SK-N-SH (cell line): Measurements from ENCODE around the gene ZDHHC14. TPM values are rescaled to one million over a fixed set of nuclear protein-coding genes. Genes with fewer than 3 reads are reported as not detected.

Source experiments
- CTCF ChIA-PET: fragments of 300-600, 350-600 bp; formaldehyde crosslinking; extraction: SDS; loops from one replicate; lab custom pipeline; 2021; lab: Yijun Ruan, JAX
- POLR2A ChIA-PET: fragments of 350-600 bp; sonication (Branson Sonifier 250); formaldehyde crosslinking; extraction: SDS; loops from one replicate; lab custom pipeline; 2020; ENCODE audit warnings: antibody characterized with exemption, inconsistent platforms; lab: Yijun Ruan, JAX
- DNase-seq: peaks from one replicate; pipeline ENCODE4 v3.0.0; 2012
- H2AFZ ChIP-seq: fragments of 200-600 bp; sonication (generic); 2 replicates; pipeline ENCODE4 v1.8.1; 2016; ENCODE audit warnings: antibody characterized with exemption, mild to moderate bottlenecking, low read depth
- H3F3A ChIP-seq: fragments of 200-600 bp; sonication (generic); replicated peaks from 2 replicates; pipeline ENCODE3; 2016; ENCODE audit warnings: antibody characterized with exemption, mild to moderate bottlenecking; ENCODE audit not compliant: insufficient read depth
- H3K27ac ChIP-seq, 2 experiments: fragments of 200-500 bp in 1 of 2; fragments of 200-600 bp in 1 of 2; sonication (Bioruptor generic) in 1 of 2; sonication (generic), shearing (Covaris generic) in 1 of 2; 2 replicates each; pipeline versions ENCODE4 v1.5.1 to v1.6.1; 2014 to 2016; ENCODE audit warnings: low read depth in 2 of 2, inconsistent platforms in 1 of 2, low read length in 1 of 2, mild to moderate bottlenecking in 1 of 2, mixed read lengths in 1 of 2
- H3K27me3 ChIP-seq: fragments of 200-600 bp; sonication (generic), shearing (Covaris generic); 2 replicates; pipeline ENCODE4 v1.6.1; 2016; ENCODE audit warnings: mixed run types; ENCODE audit not compliant: insufficient read depth
- H3K36me3 ChIP-seq, 2 experiments: fragments of 200-500 bp in 1 of 2; fragments of 200-600 bp in 1 of 2; sonication (Bioruptor generic) in 1 of 2; sonication (generic) in 1 of 2; replicated peaks in 1 of 2; 2 replicates each; pipeline versions ENCODE3 to v1.5.1; 2014 to 2016; ENCODE audit warnings: low read length in 1 of 2, mild to moderate bottlenecking in 1 of 2; ENCODE audit not compliant: insufficient read depth in 2 of 2, control insufficient read depth in 1 of 2
- H3K4me1 ChIP-seq, 2 experiments: fragments of 200-500 bp in 1 of 2; fragments of 200-600 bp in 1 of 2; sonication (Bioruptor generic) in 1 of 2; sonication (generic), shearing (Covaris generic) in 1 of 2; 2 replicates each; pipeline versions ENCODE4 v1.5.1 to v1.6.1; 2014 to 2016; ENCODE audit warnings: low read depth in 1 of 2, low read length in 1 of 2, mixed run types in 1 of 2; ENCODE audit not compliant: insufficient read depth in 2 of 2, control insufficient read depth in 1 of 2
- H3K4me2 ChIP-seq: fragments of 200-600 bp; sonication (generic), shearing (Covaris generic); 2 replicates; pipeline ENCODE4 v1.6.1; 2017; ENCODE audit warnings: mixed run types
- H3K4me3 ChIP-seq, 2 experiments: fragments of 200-500 bp in 1 of 2; fragments of 200-600 bp in 1 of 2; sonication (Bioruptor generic) in 1 of 2; sonication (generic), shearing (Covaris generic) in 1 of 2; 2 replicates each; pipeline versions ENCODE4 v1.5.1 to v1.8.1; 2014 to 2016; ENCODE audit warnings: low read depth in 2 of 2, inconsistent platforms in 1 of 2, low read length in 1 of 2, mild to moderate bottlenecking in 1 of 2, mixed read lengths in 1 of 2, moderate library complexity in 1 of 2
- H3K79me2 ChIP-seq: fragments of 200-600 bp; sonication (generic); 2 replicates; pipeline ENCODE4 v1.8.1; 2017; ENCODE audit warnings: mild to moderate bottlenecking; ENCODE audit not compliant: insufficient read depth
- H3K9ac ChIP-seq: fragments of 200-600 bp; sonication (generic); 2 replicates; pipeline ENCODE4 v1.6.1; 2017; ENCODE audit warnings: mixed run types
- H3K9me2 ChIP-seq: fragments of 200-600 bp; sonication (generic); 2 replicates; pipeline ENCODE4 v1.6.1; 2017; ENCODE audit warnings: mixed run types
- H3K9me3 ChIP-seq: fragments of 200-600 bp; sonication (generic); 2 replicates; pipeline ENCODE4 v1.6.1; 2017; ENCODE audit warnings: mixed run types, mild to moderate bottlenecking, moderate library complexity
- H4K20me1 ChIP-seq: fragments of 200-600 bp; sonication (generic); 2 replicates; pipeline ENCODE4 v1.6.1; 2017; ENCODE audit warnings: mild to moderate bottlenecking, mixed run types; ENCODE audit not compliant: insufficient read depth
- EP300 ChIP-seq, 2 experiments: IDR thresholded peaks; 2 replicates each; pipeline versions ENCODE4 v1.4.0 to v1.6.1; 2012; ENCODE audit warnings: borderline replicate concordance in 1 of 2, low read depth in 1 of 2, low read length in 1 of 2
- EZH2phosphoT487 ChIP-seq: fragments of 200-600 bp; sonication (generic); IDR thresholded peaks from 2 replicates; pipeline ENCODE4 v1.6.1; 2017; ENCODE audit warnings: low read depth, mixed run types, mild to moderate bottlenecking, antibody characterized with exemption, moderate library complexity, borderline replicate concordance
- FOXJ3 ChIP-seq: sonication (generic); formaldehyde crosslinking; IDR thresholded peaks from 2 replicates; pipeline ENCODE4 v1.5.1; 2020; ENCODE audit warnings: mild to moderate bottlenecking, missing genetic modification reagents
- FOXM1 ChIP-seq: IDR thresholded peaks from 2 replicates; pipeline ENCODE4 v1.4.0; 2012; ENCODE audit warnings: low read depth, mild to moderate bottlenecking
- GATA2 ChIP-seq: sonication (generic); formaldehyde crosslinking; IDR thresholded peaks from 2 replicates; pipeline ENCODE4 v1.5.0; 2020; ENCODE audit warnings: mild to moderate bottlenecking, missing genetic modification reagents
- JUND ChIP-seq: IDR thresholded peaks from 2 replicates; pipeline ENCODE4 v1.4.0; 2012
- MEF2A ChIP-seq: IDR thresholded peaks from 2 replicates; pipeline ENCODE4 v1.4.0; 2012; ENCODE audit warnings: low read depth, borderline replicate concordance
- MXI1 ChIP-seq: IDR thresholded peaks from 2 replicates; pipeline ENCODE4 v1.6.1; 2012; ENCODE audit warnings: mild to moderate bottlenecking, low read depth, low read length, improper control_type of control experiment
- NFIC ChIP-seq: IDR thresholded peaks from 2 replicates; pipeline ENCODE4 v1.4.0; 2012; ENCODE audit warnings: borderline replicate concordance
- RCOR1 ChIP-seq: fragments of 150-350 bp; IDR thresholded peaks from 2 replicates; pipeline ENCODE4 v1.6.1; 2017; ENCODE audit warnings: antibody characterized with exemption, low read length
- SIN3A ChIP-seq: IDR thresholded peaks from 2 replicates; pipeline ENCODE4 v1.6.1; 2012; ENCODE audit warnings: low read depth, mild to moderate bottlenecking, low read length, moderate library complexity, borderline replicate concordance
- TAF1 ChIP-seq: IDR thresholded peaks from 2 replicates; pipeline ENCODE4 v1.6.1; 2012; ENCODE audit warnings: low read depth, mild to moderate bottlenecking, low read length, moderate library complexity, borderline replicate concordance
- TCF12 ChIP-seq: IDR thresholded peaks from 2 replicates; pipeline ENCODE4 v1.4.0; 2012
- TEAD4 ChIP-seq: IDR thresholded peaks from 2 replicates; pipeline ENCODE4 v1.4.0; 2012; ENCODE audit warnings: mild to moderate bottlenecking, borderline replicate concordance; ENCODE audit not compliant: insufficient read depth
- WGBS: methylation state at CpG from one replicate; pipeline ENCODE4 v1.1.6; 2017; ENCODE audit warnings: low lambda C conversion rate; 5-methylcytosine and 5-hydroxymethylcytosine counted together
- polyA plus RNA-seq, 3 experiments: library from polyadenylated mRNA; depleted of rRNA; stranded (reverse); fragments of >200 nt; gene quantifications; 2 replicates each; pipeline ENCODE4 v1.2.3, GENCODE V29; 2012
- TF ChIP-seq, protein P1 (sequence below): IDR thresholded peaks from 2 replicates; pipeline ENCODE4 v1.6.1; 2012; ENCODE audit warnings: mild to moderate bottlenecking, low read depth, low read length, moderate library complexity
- TF ChIP-seq, protein P2 (sequence below): fragments of 200-600 bp; sonication (generic); IDR thresholded peaks from 2 replicates; pipeline ENCODE4 v1.6.1; 2017; ENCODE audit warnings: antibody characterized with exemption, mild to moderate bottlenecking, moderate library complexity
- TF ChIP-seq, protein P3 (sequence below): IDR thresholded peaks from 2 replicates; pipeline ENCODE4; 2012

ZDHHC14 gene
- polyA plus RNA-seq, 1 of the 3 experiments (the other 2 are of a cell fraction), result 5.4 TPM

DNA sequence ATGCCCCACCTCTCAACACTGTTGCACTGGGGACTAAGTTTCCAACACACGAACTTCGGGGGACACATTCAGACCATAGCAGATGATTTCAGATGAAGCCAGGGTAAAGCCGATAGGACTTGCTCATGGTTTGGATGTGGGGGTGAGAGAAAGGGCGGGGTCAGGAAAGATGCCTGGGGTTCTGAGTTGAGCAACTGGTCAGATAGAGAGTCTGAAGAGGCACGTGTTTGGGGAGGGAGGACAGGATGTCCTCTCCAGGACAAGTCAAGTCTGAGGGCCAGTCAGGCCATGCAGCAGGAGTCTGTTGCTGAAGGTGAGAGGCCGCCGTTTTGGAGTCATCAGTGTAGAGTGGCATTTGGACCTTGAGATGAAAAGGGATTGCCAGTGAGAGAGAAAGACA is 244.1 kb downstream of the ZDHHC14 start (continued):
- TF ChIP-seq MEF2A, result no peak
- TF ChIP-seq, protein P1, sequence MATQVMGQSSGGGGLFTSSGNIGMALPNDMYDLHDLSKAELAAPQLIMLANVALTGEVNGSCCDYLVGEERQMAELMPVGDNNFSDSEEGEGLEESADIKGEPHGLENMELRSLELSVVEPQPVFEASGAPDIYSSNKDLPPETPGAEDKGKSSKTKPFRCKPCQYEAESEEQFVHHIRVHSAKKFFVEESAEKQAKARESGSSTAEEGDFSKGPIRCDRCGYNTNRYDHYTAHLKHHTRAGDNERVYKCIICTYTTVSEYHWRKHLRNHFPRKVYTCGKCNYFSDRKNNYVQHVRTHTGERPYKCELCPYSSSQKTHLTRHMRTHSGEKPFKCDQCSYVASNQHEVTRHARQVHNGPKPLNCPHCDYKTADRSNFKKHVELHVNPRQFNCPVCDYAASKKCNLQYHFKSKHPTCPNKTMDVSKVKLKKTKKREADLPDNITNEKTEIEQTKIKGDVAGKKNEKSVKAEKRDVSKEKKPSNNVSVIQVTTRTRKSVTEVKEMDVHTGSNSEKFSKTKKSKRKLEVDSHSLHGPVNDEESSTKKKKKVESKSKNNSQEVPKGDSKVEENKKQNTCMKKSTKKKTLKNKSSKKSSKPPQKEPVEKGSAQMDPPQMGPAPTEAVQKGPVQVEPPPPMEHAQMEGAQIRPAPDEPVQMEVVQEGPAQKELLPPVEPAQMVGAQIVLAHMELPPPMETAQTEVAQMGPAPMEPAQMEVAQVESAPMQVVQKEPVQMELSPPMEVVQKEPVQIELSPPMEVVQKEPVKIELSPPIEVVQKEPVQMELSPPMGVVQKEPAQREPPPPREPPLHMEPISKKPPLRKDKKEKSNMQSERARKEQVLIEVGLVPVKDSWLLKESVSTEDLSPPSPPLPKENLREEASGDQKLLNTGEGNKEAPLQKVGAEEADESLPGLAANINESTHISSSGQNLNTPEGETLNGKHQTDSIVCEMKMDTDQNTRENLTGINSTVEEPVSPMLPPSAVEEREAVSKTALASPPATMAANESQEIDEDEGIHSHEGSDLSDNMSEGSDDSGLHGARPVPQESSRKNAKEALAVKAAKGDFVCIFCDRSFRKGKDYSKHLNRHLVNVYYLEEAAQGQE, result no peak
- no peak for TF ChIP-seq FOXJ3 (CRISPR knock-in tag)
- TF ChIP-seq, protein P2, sequence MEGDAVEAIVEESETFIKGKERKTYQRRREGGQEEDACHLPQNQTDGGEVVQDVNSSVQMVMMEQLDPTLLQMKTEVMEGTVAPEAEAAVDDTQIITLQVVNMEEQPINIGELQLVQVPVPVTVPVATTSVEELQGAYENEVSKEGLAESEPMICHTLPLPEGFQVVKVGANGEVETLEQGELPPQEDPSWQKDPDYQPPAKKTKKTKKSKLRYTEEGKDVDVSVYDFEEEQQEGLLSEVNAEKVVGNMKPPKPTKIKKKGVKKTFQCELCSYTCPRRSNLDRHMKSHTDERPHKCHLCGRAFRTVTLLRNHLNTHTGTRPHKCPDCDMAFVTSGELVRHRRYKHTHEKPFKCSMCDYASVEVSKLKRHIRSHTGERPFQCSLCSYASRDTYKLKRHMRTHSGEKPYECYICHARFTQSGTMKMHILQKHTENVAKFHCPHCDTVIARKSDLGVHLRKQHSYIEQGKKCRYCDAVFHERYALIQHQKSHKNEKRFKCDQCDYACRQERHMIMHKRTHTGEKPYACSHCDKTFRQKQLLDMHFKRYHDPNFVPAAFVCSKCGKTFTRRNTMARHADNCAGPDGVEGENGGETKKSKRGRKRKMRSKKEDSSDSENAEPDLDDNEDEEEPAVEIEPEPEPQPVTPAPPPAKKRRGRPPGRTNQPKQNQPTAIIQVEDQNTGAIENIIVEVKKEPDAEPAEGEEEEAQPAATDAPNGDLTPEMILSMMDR, result no peak
- no peak for TF ChIP-seq TAF1
- TF ChIP-seq JUND, result no peak
- no peak for TF ChIP-seq NFIC
- no peak for TF ChIP-seq TCF12

DNA sequence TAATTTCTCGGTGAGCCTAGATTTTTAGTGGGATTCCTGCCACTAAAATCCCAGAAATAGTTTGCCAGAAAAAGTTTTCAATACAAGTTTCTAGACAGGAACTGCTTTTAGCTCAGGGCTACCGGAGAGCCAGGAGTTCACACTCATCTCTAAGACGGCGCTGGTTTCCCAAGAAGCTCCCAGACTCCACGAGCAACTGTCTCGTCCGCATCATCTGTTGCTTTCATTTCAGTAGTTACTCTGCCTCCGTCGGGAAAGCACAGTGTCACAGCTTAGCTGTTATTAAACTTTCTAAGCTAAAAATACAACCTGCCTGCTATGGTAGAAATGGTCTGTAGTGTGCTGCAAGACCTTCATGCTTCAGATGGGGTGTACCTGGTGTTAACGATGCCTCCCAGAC is 244.8 kb downstream of the ZDHHC14 start:
- no peak for DNase-seq
- TF ChIP-seq EZH2phosphoT487, result no peak
- no peak for TF ChIP-seq SIN3A
- TF ChIP-seq TEAD4, result no peak
- no peak for TF ChIP-seq FOXJ3 (CRISPR knock-in tag)
- no peak for TF ChIP-seq RCOR1
- no peak for TF ChIP-seq JUND
- TF ChIP-seq FOXM1, result no peak
- no peak for TF ChIP-seq EP300 (IDR thresholded peaks at IDR 0.05; ENCODE audit: borderline replicate concordance in 1 of 2, low read depth in 1 of 2, low read length in 1 of 2)
- TF ChIP-seq, protein P3, sequence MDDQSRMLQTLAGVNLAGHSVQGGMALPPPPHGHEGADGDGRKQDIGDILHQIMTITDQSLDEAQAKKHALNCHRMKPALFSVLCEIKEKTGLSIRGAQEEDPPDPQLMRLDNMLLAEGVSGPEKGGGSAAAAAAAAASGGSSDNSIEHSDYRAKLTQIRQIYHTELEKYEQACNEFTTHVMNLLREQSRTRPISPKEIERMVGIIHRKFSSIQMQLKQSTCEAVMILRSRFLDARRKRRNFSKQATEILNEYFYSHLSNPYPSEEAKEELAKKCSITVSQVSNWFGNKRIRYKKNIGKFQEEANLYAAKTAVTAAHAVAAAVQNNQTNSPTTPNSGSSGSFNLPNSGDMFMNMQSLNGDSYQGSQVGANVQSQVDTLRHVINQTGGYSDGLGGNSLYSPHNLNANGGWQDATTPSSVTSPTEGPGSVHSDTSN, result no peak
- no peak for TF ChIP-seq GATA2 (CRISPR knock-in tag)
- TF ChIP-seq MXI1, result no peak
- no peak overlapping the region for H3K9ac ChIP-seq
- ChIA-PET POLR2A (no interaction called here), CTCF (interaction anchor here (1.5 to 2.1 kb wide), 2 partner anchors 11 to 311 kb away, joined by 3 to 10 read pairs; no protein-coding TSS in a partner anchor)
- no peaks in the 10 kb centered on the region for H3K4me1 ChIP-seq
- no peaks in the 10 kb centered on the region for H3K36me3 ChIP-seq
- no peak overlapping the region for H3K4me2 ChIP-seq
- H3K27me3 ChIP-seq, result no peaks in the 10 kb centered on the region
- H3F3A ChIP-seq, result no peaks in the 10 kb centered on the region
- no peaks in the 10 kb centered on the region for H4K20me1 ChIP-seq
- H3K9me3 ChIP-seq, result no peaks in the 10 kb centered on the region
- H3K4me3 ChIP-seq, result no peak overlapping the region
- no peaks in the 10 kb centered on the region for H3K79me2 ChIP-seq
- 95% methylated on average over 10 of the region's 10 CpGs for WGBS
- H2AFZ ChIP-seq, result no peak overlapping the region
- no peaks in the 10 kb centered on the region for H3K9me2 ChIP-seq
- H3K27ac ChIP-seq, result no peak overlapping the region
